Stimulated activated CD4-positive, alpha-beta T cell treated with anti-CD3 and anti-CD28 coated beads, Interleukin-4, amount 100 ng/mL, for 24 hours (primary cell): ENCODE measurements around the gene TNK1.
A peak's percentile ranks its signal among the peaks of the same experiment; 100 is the strongest.
"Not testable (repeated sequence)": the region's sequence is repeated elsewhere in the genome, so short reads cannot be mapped to it uniquely, and the experiment has no call there.

ENCODE experiments used
- DNase-seq: peaks from one replicate; pipeline ENCODE4 v3.0.0-alpha.2; 2020

TNK1 gene

DNA sequence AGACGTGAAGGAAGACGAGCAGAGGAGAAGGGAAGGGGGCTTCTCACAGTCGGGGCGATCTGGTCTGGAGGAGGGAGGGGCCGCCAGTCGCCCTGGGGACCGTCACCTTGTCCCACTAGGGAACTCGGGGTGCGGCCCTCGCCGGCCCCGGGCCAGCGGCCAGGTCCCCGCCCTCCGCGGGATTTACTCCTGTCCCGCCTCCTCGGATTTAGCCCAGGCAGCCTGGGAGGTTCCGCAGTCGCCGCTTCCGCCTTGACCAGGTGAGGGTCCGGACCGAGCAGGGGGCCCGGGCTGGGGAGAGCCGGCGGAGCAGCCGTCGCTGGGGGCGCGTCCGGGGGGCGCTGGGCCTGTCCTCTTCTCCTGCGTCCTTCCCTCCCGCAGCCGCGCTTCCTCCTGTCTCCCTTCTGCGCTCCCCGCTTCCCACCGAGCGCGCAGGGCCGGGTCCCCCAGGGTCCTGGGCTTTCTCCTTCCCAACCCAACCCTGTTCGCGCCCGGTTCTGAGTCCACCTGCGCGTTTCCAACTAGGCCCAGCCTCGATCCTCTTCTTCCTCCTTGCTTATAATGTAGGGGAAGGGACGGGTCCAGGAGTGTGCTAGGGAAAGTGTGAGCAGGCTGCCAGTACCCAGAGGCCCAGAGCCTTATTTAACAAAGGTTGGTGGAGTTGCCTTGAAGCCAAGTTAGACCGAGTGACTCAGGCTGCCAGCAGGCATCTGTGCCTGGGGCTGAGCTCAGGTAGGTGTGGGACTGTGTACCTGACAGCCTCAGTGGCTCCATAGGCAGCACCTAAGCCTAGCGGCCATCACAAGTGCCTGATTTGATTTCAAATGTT lies at the start of gene TNK1:
Gene TNK1 (plus strand): TSS at position 235 of the 829 bp plus-strand sequence. CDS start 1,838 bp downstream, outside the sequence.
- no peak for DNase-seq

DNA sequence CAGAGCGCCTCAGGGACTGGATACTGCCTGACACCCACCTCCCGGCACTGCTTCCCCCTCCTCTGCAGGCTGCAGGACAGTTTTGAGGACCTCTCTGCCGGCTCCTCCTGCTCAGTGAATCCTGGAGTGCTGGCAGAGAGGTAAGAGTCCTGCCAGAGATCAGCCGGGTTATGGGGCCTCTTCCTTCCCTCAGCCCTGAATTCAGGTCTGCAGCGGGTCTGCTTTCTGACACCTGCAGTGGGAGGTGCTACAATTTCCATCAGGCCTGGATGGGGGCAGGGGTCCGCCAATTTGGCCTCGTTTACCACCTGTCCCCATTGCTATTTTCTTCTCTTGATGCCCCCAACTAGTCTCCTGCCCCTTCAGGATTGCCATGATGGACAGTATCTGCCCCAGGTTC lies 48.8 kb upstream of the TNK1 start:
- no peak for DNase-seq

DNA sequence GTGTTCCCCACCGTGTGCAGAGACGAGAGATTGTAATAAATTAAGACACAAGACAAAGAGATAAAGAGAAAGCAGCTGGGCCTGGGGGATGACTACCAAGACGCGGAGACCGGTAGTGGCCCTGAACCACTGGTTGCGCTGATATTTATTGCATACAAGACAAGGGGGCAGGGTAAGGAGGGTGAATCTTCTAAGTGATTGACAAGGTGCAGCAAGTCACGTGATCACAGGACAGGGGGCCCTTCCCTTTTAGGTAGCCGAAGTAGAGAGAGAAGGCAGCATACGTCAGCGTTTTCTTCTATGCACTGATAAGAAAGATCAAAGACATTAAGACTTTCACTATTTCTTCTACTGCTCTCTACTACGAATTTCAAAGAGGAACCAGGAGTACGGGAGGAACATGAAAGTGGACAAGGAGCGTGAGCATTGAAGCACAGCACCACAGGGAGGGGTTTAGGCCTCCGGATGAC lies 48.3 kb upstream of the TNK1 start:
- not testable (repeated sequence) for DNase-seq

DNA sequence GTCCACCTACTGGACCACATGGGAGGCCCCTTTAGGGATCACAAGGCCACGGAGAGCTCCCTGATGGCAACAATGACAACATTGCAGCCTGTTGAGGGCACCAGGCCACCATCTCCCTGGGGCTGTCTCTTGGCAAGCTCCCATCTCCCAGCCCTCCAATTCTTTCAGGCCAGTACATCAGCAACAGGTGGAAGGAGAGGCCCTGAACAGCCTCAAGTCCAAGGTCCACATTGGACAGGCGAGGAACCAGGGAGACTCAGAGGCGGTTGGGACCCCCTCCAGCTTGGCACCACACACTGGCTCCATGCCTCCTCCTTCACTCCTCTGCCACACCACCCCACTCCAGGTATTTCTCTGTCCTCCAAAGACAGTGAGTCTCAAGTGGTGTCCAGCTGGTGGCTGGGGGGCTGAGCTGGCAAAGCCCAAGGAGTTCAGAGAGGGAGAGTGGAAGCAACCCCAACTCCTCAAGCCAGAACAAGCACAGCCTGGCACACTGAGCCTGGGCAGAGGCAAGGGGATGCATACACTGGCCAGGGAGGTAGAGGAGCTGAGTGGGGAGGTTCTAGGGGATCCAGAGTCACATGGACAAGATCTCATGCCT lies 45.9 kb upstream of the TNK1 start:
- no peak for DNase-seq

DNA sequence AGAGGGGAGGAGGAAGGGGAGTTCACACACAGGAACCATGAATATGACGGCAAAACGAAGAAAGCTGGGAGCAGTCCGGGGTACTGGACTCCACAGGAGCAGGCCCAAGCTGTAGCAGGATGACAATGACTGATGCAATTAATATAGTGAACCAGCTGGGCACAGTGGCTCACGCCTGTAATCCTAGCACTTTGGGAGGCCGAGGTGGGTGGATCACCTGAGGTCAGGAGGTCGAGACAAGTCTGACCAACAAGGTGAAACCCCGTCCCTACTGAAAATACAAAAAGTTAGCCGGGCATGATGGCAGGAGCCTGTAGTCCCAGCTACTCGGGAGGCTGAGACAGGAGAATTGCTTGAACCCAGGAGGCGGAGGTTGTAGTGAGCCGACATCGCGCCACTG lies 45.1 kb upstream of the TNK1 start:
- not testable (repeated sequence) for DNase-seq

DNA sequence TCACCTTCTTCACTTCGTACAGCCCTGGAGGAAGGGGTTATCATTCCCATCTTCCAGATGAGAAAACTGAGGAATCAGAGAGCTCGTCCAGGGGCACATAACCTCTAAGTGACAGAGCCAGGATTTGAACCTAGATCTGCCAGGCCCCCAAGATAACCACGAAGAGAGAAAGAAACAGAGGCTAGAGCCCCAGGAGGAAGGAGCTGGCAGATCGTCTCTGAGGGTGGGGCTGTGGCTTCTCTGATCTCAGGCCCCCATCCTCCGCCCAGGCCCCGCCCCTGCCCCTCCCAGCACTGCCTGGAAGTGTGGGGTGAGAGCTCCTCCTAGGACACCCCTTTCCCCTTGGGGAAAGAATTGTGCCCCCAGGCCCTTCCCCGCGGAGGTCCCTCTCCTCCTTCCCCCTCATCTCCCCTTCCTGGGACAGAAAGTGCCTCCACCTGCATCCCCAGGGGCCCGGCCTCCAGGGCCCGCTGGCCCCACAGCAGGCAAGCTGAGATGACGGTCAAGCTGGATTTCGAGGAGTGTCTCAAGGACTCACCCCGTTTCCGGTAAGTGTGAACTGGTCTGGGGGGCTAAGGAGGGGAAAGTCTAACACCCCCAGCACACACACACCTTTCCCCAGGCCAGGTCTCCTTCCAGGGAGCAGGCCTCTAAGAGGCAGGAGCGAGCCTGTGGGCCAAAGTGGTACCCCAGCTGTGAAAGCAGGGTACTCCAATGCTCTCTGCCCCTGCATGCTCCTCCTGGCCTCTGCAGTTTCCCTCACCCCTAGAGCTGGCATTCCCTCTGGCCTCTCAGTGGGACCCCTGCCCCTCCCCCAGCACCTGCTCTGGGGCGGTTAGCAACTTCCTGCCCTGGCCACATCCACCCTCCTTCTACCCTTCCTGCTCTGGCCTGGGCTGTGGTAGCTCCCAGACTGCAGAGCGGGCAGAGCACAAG lies 44.4 kb upstream of the TNK1 start, which contains the start of gene ACAP1:
Gene ACAP1 (plus strand): TSS at position 290 of the 936 bp plus-strand sequence. CDS start 206 bp downstream, at position 496.
- DNase-seq: peak; percentile 84

DNA sequence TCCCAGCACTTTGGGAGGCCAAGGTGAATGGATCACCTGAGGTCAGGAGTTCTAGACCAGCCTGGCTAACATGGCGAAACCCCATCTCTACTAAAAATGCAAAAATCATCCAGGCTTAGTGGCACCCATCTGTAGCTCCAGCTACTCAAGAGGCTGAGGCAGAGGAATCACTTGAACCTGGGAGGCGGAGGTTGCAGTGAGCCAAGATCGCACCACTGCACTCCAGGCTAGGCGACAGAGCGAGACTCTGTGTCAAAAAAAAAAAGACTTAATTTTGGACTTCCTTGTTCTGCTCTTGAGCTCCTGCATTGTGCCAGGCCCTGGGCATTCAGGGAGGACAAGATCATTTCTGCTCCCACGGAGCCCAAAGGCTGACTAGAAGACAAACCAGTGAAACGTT lies 43.3 kb upstream of the TNK1 start:
- DNase-seq: not testable (repeated sequence)

DNA sequence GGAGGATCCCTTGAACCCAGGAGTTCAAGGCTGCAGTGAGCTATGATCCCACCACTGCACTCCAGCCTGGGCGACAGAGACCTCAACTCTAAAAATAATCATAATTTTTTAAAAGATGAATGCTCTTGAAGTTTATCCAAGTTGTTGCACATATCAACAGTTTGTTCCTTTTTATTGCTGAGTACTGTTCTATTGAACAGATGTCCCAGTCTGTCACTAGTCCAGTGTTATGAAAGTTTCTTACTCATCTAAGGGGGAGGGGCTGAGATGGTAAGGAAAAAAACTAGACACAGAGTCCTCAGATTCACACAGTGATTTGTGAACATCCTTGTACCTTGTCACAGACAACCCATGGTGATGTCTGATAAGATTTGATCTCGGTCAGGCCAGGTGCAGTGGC lies 40.7 kb upstream of the TNK1 start:
- no peak for DNase-seq

DNA sequence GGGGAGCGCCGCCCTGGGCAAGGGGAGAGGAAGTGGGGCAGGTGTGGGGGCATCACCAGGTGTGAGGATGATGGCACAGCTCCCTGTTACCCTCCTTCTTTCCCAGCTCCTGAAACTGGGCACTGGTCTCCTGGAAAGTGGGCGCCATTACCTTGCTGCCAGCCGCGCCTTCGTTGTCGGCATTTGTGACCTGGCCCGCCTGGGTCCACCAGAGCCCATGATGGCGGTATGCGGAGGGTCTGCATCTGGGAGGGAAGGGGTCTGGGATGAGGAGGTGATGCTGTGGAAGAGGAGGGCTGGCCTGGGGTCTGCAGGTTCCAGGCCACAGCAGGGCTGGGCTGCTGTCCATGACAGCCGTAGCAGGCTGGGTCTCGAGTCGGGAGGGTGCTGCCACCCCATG lies 39.0 kb upstream of the TNK1 start:
- DNase-seq: no peak

DNA sequence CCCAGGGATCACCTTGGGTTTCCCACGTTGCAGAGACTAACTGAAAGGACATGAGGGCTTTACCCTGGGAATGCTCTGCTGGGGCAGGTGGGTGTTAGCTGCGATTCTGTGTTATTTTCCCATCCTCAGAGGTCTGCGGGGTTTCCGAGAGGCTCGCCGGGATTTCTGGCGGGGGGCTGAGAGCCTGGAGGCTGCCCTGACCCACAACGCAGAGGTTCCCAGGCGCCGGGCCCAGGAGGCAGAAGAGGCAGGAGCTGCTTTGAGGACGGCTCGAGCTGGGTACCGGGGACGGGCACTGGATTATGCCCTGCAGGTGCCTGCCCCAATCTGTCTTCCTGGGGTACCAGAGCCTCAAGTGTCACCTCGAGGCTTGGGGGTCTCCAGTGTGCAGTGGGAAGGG lies 37.6 kb upstream of the TNK1 start:
- no peak for DNase-seq

DNA sequence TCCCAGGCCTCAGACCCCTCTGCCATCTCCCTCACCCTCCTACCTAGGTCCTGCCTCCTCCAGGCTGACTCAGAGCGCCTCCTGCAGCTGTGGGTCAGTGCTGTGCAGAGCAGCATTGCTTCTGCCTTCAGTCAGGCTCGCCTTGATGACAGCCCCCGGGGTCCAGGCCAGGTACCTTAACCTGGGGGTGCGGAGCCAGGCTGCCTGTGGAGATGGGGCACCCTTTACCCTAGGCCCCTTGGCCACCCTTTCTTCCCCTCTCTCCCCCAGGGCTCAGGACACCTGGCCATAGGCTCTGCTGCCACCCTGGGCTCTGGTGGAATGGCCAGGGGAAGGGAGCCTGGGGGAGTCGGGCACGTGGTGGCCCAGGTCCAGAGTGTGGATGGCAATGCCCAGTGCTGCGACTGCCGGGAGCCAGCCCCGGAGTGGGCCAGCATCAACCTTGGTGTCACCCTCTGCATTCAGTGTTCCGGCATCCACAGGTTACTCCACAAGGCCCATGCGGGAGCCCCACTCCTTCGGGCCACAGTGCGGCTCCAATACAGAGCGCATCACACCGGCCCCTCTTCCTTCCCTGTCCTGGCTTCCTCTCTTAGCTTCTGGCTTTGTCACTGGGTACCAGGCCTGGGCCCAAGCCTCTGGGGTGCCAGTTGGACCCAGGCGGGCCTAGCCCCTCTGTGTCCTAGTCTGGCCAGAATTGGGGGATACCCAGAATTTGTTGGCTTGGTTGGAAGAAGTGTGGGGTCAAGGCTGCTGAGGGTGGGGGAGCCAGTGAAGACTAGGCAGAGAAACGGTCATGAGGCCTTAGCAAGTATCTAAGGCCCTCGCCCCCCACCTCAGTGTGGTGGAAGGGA lies 33.9 kb upstream of the TNK1 start:
- DNase-seq: no peak

DNA sequence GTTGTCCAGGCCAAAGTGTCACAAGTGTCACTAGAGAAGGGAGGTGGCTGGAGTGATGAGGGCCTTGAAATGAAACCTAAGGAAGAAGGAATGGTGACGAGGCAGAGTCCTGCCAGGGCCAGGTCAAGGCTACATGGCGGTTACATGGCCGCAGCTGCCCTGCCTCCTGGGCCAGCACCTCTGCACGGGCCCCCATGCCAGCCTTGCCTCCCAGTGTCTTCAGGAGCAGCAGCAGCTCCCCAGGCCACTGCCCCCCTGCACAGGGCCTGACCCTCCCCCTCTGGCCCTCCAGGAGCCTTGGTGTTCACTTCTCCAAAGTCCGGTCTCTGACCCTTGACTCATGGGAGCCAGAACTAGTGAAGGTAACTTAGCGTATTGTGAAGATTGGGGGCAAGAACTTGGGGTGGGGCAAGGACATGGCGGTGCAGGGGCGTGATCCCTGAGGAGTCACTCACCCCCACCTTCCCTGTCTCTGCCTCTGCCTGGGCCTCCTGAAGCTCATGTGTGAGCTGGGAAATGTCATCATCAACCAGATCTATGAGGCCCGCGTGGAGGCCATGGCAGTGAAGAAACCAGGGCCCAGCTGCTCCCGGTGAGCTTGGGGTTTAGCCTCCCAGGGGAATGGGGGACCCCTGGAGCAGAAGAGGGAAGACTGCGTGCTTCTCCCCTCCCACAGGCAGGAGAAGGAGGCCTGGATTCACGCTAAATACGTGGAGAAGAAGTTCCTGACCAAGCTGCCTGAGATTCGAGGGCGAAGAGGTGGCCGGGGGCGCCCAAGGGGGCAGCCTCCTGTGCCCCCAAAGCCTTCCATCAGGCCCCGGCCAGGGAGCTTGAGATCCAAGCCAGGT lies 33.0 kb upstream of the TNK1 start:
- DNase-seq: no peak

DNA sequence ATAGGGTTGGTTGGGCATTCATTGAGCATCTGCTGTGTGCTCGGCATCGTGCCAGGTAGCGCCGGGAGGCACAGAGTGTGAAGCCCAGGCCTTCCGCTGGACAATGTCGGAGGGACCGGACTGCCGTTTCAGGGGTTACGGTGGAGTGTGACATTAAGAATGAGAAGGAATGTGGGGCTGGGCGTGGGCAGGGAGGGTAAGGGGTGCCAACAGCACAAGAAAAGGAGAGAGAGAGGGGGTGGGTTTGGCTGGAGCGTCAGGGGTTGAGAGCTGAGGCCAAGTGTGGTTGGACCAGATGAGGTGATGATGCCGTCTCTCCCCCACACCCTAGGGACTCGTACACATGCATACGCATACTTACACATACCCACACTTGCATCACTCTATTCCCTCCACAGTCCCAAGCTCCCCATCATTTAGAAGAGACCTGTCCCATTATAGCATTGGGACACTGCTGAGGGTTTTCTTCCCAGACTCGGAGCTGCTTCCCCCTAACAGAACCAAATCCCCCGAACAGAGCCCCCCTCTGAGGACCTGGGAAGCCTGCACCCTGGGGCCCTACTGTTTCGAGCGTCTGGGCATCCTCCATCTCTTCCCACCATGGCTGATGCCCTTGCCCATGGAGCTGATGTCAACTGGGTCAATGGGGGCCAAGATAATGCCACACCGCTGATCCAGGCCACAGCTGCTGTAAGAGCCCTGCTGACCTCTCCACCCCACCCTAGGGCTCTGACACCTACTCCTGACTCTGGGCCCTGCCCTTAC lies 32.2 kb upstream of the TNK1 start:
- DNase-seq: no peak

DNA sequence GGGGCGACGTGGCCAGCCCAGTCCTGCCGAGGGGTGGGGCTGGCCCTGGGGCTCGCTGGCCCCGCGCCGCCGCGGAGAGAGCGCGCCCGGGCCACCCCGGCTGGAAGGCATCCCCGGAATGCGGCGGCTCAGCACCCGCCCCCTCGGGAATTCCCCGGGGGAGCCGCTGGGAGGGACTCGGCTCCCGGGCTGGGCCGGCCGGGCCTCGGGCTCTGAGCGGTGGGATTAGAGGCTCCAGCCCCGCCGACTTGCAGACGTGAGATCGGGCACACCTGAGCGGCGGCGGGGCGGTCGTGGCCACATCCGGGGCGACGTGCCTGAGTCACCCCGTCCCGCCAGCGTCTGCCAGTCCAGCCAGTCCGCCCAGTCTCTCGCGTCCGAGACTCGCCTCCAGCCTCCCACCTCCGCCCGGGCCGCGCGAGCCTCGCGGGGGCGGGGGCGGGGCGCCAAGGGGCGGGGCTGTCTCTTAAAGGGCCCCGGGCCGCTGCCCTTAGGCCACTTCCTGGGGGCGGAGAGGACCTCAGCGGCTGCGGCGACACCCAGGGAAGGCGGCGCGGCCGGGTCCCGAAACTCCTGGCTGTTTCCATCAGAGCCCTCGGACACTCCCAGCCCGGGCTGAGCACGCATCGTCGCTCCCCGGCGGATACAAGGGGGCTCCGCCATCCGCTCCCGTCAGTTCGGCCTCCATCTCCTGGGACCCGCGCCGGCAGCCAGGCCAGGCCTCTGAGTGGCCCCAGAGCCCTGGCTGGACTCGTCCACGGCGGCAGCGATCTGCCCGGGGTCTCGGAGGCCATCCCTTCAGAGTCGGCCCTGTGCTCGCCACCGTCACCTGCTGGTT lies 29.0 kb upstream of the TNK1 start, which contains the start of gene KCTD11:
Gene KCTD11 (plus strand): TSS at position 498 of the 838 bp plus-strand sequence.
- DNase-seq: peak; percentile 64

DNA sequence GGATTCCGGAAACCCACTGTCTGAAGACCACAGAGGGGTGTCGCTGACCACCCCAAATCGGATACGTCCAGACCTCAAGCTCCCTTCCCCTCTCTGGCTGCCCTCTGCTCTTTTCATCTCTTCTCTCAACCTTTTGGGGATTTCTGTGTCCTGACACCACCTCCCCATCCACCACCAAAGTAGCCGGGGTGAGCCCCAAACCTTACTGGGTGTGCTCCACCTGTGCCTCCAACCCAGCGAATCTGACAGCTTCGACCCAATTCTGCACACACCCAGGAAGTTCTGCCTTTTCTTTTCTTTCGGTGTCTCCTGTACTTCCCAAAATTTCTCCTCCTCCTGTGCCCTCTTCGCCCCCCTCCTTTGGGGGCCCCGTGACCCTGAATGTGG lies 28.4 kb upstream of the TNK1 start:
- DNase-seq: no peak

DNA sequence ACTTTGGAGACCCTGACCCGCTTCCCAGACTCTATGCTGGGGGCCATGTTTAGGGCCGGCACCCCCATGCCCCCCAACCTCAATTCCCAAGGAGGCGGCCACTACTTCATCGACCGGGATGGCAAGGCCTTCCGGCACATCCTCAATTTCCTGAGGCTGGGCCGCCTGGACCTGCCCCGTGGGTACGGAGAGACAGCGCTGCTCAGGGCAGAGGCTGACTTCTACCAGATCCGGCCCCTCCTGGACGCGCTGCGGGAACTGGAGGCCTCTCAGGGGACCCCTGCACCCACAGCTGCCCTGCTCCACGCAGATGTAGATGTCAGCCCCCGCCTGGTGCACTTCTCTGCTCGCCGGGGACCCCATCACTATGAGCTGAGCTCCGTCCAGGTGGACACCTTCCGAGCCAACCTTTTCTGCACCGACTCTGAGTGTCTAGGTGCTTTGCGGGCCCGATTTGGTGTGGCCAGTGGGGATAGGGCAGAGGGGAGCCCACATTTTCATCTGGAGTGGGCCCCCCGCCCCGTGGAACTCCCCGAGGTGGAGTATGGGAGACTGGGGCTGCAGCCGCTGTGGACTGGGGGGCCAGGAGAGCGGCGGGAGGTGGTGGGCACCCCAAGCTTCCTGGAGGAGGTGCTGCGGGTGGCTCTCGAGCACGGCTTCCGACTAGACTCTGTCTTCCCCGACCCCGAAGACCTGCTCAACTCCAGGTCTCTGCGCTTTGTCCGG lies 27.8 kb upstream of the TNK1 start:
- DNase-seq: no peak

DNA sequence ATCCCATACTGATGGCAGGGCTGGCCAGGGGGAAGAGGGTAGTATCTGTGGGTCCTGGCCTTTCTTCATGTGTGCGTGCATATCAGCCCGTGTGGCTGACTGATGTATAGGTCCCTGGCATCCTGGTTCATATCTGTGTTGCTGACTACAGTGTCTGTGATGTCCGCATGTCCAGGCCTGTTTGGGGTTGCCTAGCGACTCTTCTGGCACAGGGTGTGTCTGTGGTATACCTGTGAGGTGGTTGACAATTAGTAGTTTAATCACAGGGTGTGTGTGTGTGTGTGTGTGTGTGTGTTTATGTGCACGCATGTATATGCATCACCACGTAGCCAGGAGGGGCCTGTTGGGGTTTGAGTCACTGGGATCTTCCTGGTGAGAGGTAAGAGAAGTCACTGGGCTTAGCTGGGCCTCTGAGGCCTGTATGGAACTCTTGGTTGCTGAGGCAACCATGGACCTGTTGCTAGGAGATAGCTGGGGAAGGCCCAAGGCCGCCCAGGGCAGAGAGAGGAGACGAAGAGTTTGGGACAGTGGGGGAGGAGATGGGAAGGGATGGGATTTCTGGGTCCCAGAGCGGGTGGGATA lies 26.5 kb upstream of the TNK1 start:
- peak; percentile 27 for DNase-seq

DNA sequence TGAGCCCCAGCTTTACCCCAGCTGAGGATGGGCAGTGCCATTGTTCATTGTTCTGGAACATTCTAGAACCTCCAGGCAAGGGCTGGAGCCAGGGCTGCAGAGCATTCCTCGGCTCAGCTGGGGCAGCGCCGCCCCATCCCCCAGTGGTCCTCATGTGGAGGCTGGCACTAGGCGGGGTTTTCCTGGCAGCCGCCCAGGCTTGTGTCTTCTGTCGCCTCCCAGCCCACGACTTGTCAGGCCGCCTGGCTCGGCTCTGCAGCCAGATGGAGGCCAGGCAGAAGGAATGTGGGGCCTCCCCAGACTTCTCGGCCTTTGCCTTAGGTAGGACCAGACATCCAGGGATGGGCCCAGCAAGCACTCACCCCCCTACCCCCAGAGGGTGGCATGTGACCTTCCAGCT lies 25.8 kb upstream of the TNK1 start, which contains the start of gene TMEM95:
Gene TMEM95 (plus strand): TSS at position 104 of the 400 bp plus-strand sequence. CDS start 49 bp downstream, at position 153.
- DNase-seq: no peak
